ENCODE results near the gene TDRD15.
"Not testable (repeated sequence)": the region's sequence is repeated elsewhere in the genome, so short reads cannot be mapped to it uniquely, and the experiment has no call there.

Gene TDRD15

DNA sequence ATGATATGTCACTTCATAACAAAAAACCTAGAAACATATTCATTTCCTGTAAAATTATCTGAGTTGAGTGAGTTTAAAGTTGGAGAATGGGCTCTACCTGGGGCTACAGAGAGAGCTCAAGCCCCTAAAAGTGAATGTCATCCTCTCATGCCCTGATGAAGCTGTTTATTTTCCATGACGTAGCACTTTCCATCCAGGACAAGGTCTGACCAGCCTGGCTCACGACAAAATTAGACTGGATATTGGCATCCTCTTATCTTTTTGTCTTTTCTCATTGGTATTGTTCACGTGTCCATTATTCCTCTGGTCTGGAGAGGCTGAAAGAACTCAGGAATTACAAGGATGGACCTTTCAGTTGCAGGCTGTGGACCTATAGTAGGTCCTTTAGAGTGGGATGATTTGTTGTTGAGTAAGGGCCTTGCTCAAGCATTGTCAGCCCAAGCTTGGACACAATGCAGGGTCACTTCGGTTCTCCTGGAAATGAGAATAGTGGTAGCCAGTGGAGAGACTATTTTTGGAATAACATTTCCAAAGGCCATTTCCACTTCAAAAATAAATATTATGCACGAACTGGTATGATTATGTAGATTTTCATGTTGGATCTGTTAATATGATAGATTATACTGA is 24.4 kb upstream of the TDRD15 start:
- no peak overlapping the region for H3K4me2 ChIP-seq
- no peaks in the 10 kb centered on the region for H3K36me3 ChIP-seq
- no peak overlapping the region for H3K9ac ChIP-seq
- H3K27ac ChIP-seq = no peak overlapping the region
- TF ChIP-seq Cebpa-rat (IDR thresholded peaks at IDR 0.05) = no peak
- peaks cover 19% of the 10 kb centered on the region for H3K4me1 ChIP-seq
- peaks cover 45% of the 10 kb centered on the region; the same call in 1 of the 2 replicates for H4K20me1 ChIP-seq
- H3K27me3 ChIP-seq = peaks cover 88% of the 10 kb centered on the region
- no peaks in the 10 kb centered on the region for H3K9me3 ChIP-seq
- H3K4me3 ChIP-seq = no peak overlapping the region

DNA sequence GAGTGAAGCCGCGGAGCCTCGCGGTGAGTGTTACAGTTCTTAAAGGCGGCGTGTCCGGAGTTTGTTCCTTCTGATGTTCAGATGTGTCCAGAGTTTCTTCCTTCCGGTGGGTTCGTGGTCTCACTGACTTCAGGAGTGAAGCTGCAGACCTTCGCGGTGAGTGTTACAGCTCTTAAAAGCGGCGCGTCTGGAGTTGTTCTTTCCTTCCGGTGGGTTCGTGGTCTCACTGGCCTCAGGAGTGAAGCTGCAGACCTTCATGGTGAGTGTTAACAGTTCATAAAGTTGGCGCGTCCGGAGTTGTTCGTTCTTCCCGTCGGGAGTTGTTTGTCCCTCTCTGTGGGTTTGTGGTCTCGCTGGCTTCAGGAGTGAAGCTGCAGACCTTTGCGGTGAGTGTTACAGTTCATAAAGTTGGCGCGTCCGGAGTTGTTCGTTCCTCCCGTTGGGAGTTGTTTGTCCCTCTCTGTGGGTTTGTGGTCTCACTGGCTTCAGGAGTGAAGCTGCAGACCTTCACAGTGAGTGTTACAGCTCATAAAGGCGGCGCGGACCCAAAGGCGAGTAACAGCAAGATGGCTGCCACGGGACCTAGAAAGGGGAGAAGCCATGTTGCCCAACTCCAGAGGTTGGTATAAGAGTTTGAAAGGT is 22.1 kb upstream of the TDRD15 start:
- Histone ChIP-seq H3K27me3 (peaks cover 92% of the 10 kb centered on the region), H3K4me1 (peaks cover 19% of the 10 kb centered on the region), H4K20me1 (peaks cover 50% of the 10 kb centered on the region; the same call in 1 of the 2 replicates), H3K4me3 (peak overlapping the region; percentile 39; the same call in 1 of the 2 replicates), H3K4me2 (peak overlapping the region; percentile 84)
- not testable (repeated sequence) for H3K9me3 ChIP-seq, H3K27ac ChIP-seq, H3K9ac ChIP-seq, H3K36me3 ChIP-seq

DNA sequence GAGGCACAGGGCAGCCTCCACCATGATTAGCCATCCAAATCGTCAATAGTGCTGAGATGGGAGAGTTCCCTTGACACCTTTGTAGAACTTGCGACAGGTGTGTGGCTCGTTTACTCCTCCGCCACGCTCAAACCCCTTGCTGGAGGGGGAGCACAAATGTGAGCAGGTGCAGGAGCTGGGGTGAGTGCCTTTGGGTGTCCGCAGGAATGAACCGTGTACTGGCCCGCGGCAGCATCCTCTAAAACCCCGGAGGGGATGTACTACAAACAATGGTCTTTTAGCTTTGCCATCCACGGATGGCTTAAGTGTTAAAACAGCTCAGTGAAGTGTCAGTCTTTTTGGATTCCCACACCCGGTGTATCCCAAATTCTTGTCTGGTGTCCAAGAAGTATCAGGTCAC is 21.4 kb upstream of the TDRD15 start:
- H3K36me3 ChIP-seq = no peaks in the 10 kb centered on the region
- no peak overlapping the region for H3K9ac ChIP-seq
- H3K4me2 ChIP-seq = peak overlapping the region; percentile 84
- H3K4me3 ChIP-seq = no peak overlapping the region
- H3K4me1 ChIP-seq = peaks cover 19% of the 10 kb centered on the region
- H3K27me3 ChIP-seq = peaks cover 94% of the 10 kb centered on the region
- TF ChIP-seq Cebpa-rat (IDR thresholded peaks at IDR 0.05) = no peak
- peaks cover 50% of the 10 kb centered on the region; the same call in 1 of the 2 replicates for H4K20me1 ChIP-seq
- no peaks in the 10 kb centered on the region for H3K9me3 ChIP-seq
- H3K27ac ChIP-seq = no peak overlapping the region

DNA sequence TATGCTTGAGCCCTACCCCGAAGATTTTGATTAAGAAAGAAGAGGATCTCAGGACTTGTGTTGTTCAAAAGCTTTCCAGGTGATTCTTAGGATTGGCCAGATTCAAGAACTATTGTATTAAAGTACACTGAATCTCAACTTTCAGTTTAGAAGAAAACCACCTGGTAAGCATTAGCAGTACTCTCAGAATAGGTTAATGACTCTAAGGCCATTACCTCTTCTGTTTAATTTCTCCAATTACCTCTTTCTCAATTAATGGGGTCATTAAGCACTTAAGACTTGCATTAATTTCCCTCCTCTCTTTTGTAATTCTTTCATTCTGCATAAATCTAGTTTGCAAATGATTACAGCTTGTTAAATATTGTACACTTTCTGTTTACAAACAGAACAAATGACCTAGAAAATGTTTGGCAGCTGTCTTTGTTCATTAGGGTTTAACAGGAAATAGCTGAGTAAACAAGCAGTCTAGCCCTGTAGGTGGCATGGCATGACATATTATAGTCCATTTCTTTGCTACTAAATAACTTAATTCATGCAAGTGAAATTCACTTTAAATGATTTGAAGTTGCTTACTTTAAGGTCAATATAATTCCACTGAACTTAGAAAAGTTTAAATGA is 20.4 kb upstream of the TDRD15 start:
- no peak overlapping the region for H3K4me2 ChIP-seq
- TF ChIP-seq Cebpa-rat (IDR thresholded peaks at IDR 0.05) = no peak
- H3K27me3 ChIP-seq = peaks cover 94% of the 10 kb centered on the region
- H3K36me3 ChIP-seq = no peaks in the 10 kb centered on the region
- H3K4me3 ChIP-seq = no peak overlapping the region
- peaks cover 39% of the 10 kb centered on the region; the same call in 1 of the 2 replicates for H4K20me1 ChIP-seq
- H3K4me1 ChIP-seq = peaks cover 28% of the 10 kb centered on the region
- H3K9me3 ChIP-seq = no peaks in the 10 kb centered on the region
- no peak overlapping the region for H3K27ac ChIP-seq
- no peak overlapping the region for H3K9ac ChIP-seq

DNA sequence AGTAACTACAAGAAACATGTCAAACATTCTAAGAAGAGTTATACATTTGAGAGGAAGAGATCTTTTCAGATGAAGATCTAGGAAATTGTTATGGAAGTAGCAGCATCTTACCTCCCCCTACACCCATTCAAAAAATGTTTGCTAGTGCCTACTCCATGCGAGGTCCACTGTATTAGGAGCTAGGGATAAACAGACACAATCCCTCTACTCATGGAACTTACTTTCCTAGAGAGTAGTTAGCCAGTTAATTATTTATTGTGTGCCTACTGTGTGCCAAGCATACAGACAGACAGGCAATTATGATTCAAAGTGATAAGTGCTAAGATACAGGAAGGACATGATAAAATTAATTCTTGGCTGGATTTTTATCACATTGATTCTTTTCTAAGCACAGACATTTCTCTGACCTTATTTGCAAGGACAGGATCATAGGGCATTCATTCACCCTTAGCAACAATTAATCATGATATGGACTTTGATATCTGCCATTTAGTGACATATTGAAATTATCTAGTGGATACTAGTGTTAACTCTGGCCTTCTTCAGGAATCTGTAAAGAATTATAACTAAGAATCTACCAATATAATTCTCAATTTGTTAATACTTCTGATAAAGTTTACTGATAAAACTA is 19.6 kb upstream of the TDRD15 start:
- H3K27me3 ChIP-seq = peaks cover 87% of the 10 kb centered on the region
- peaks cover 28% of the 10 kb centered on the region for H3K4me1 ChIP-seq
- no peaks in the 10 kb centered on the region for H3K9me3 ChIP-seq
- H3K4me2 ChIP-seq = no peak overlapping the region
- no peak for TF ChIP-seq Cebpa-rat (IDR thresholded peaks at IDR 0.05)
- H3K4me3 ChIP-seq = no peak overlapping the region
- no peaks in the 10 kb centered on the region for H3K36me3 ChIP-seq
- no peak overlapping the region for H3K9ac ChIP-seq
- H3K27ac ChIP-seq = no peak overlapping the region
- H4K20me1 ChIP-seq = peaks cover 39% of the 10 kb centered on the region; the same call in 1 of the 2 replicates

DNA sequence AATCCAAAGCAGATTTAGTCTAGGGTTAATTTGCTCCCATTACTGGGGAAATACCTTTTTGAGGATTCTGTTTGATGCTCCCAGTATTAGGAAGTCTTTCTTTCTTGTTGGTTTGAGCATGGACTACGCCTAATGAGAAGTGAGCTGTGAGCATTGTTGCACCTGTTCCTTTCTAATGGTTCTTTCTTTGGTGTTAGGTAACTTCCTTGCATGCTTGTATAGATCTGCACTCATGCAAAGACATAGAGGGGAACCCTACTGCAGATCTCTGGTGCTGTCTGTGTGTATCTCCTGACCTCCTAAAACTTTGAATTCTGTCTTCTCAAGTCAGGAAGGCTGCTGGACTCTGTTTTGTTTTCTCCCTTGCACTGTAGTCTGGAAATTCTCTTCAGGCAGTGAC is 12.8 kb upstream of the TDRD15 start:
- no peak overlapping the region for H3K4me3 ChIP-seq
- no peak overlapping the region for H3K27ac ChIP-seq
- TF ChIP-seq Cebpa-rat (IDR thresholded peaks at IDR 0.05) = no peak
- H3K27me3 ChIP-seq = peaks cover 33% of the 10 kb centered on the region
- no peak overlapping the region for H3K9ac ChIP-seq
- H3K4me2 ChIP-seq = no peak overlapping the region
- H3K9me3 ChIP-seq = no peaks in the 10 kb centered on the region
- H3K4me1 ChIP-seq = peaks cover 9% of the 10 kb centered on the region; the same call in 1 of the 2 replicates
- no peaks in the 10 kb centered on the region for H3K36me3 ChIP-seq
- H4K20me1 ChIP-seq = peaks cover 6% of the 10 kb centered on the region; the same call in 1 of the 2 replicates

DNA sequence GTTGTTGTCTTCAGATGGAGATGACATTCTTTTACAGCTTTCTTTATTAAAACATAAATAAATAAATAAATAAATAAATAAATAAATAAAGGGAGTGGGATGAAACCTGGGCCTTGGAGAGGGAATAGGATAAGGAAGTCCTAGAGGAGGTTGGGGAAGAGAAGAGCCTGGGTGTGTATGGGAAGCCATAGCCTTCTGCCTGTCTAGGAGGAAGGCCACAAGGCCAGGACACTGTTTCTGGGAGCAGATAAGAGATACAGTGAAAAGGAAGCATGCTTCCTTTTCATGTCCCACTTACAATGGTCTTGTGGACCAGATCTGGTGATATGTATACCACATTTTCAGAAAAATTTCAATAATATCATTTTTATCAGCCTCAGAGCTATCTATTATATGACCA is 6.1 kb upstream of the TDRD15 start:
- Histone ChIP-seq H3K27ac (no peak overlapping the region), H3K9ac (no peak overlapping the region), H3K9me3 (no peaks in the 10 kb centered on the region), H3K4me1 (no peaks in the 10 kb centered on the region), H3K4me2 (no peak overlapping the region), H3K4me3 (no peak overlapping the region), H4K20me1 (no peaks in the 10 kb centered on the region; the same call in 1 of the 2 replicates), H3K27me3 (no peaks in the 10 kb centered on the region; the same call in 1 of the 2 replicates), H3K36me3 (no peaks in the 10 kb centered on the region)
- TF ChIP-seq Cebpa-rat (IDR thresholded peaks at IDR 0.05) = no peak

DNA sequence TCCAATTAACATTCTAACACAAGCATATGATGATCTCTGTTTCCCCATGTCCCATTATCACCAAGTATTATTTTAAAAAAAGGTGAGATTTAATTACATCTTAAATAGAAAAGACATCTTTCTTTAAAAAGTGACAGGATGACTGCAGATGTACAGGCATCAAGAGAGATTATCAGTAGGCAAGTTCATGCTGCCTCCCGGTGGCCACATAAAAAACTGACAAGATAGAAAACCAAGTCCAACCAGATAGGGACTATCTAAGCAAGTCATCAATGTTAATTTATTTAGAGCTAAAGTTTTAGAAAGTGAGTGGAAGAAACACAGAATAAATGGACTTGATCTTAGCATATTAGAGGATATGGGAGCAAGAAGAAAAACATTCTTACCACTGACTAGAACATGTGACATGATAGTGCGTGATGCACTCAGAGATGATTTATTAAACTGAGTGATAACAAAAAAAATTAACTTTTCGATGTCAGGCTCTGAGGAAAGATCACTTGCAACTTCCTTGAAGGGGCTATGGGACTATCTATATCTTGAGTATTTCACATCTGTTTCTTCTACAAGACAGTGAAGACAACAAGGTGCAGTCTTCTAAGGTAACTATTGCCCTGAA is 5.4 kb upstream of the TDRD15 start:
- no peaks in the 10 kb centered on the region for H3K4me1 ChIP-seq
- H3K4me3 ChIP-seq = no peak overlapping the region
- TF ChIP-seq Cebpa-rat (IDR thresholded peaks at IDR 0.05) = no peak
- H3K4me2 ChIP-seq = no peak overlapping the region
- no peak overlapping the region for H3K27ac ChIP-seq
- no peak overlapping the region for H3K9ac ChIP-seq
- H3K9me3 ChIP-seq = no peaks in the 10 kb centered on the region
- H4K20me1 ChIP-seq = no peaks in the 10 kb centered on the region; the same call in 1 of the 2 replicates
- no peaks in the 10 kb centered on the region for H3K36me3 ChIP-seq
- H3K27me3 ChIP-seq = no peaks in the 10 kb centered on the region; the same call in 1 of the 2 replicates

DNA sequence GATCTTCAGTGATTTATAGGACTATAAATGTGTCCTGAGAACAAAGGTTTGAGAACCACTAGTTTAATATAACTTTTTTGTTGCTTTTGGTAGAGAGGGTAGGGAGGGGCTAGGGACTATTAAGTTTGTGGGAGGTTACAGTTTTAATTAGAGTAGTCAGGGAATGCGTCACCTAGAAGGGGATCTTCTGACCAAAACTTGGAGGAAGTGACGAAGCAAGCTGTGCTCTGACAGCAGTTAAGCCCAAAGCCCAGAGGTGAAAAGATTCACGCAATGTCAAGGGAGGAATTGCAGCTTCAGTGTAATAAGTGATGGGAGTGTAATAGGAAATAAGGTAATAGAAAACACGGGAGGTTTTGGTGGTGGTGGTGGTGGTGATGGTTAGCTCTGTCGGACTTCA is 8.1 kb downstream of the TDRD15 start:
- Histone ChIP-seq H3K4me3 (no peak overlapping the region), H3K27me3 (no peaks in the 10 kb centered on the region), H4K20me1 (no peaks in the 10 kb centered on the region), H3K4me2 (no peak overlapping the region), H3K27ac (no peak overlapping the region), H3K4me1 (no peaks in the 10 kb centered on the region), H3K9me3 (no peaks in the 10 kb centered on the region), H3K9ac (no peak overlapping the region), H3K36me3 (no peaks in the 10 kb centered on the region)
- no peak for TF ChIP-seq Cebpa-rat (IDR thresholded peaks at IDR 0.05)
